Measurements from ENCODE around the gene MED15.

- TF ChIP-seq EZH2phosphoT487 (IDR thresholded peaks at IDR 0.05; ENCODE audit: borderline replicate concordance) (no peak), CTCF (conservative IDR thresholded peaks at IDR 0.05; ENCODE audit: low read length) (no peak)
Measured at GRCh38 chr22:20580179-20580578, 72.8 kb downstream of the MED15 start.
